ENCODE results near the gene ZBTB49. TPM values are rescaled to one million over a fixed set of nuclear protein-coding genes. Genes with fewer than 3 reads are reported as not detected.

The ZBTB49 gene
- total RNA-seq, 1 donor from 2014 or later: 13.3 TPM

- no peaks in the 10 kb centered on the region for H3K36me3 Mint-ChIP-seq (ENCODE audit: low read depth, unreplicated experiment)
- DNase-seq (ENCODE audit: low spot score): no peak
- H3K9me3 Mint-ChIP-seq (ENCODE audit: unreplicated experiment): no peaks in the 10 kb centered on the region
- TF ChIP-seq CTCF (IDR thresholded peaks at IDR 0.05; ENCODE audit: unreplicated experiment): no peak
- no peak overlapping the region for H3K4me3 Mint-ChIP-seq (ENCODE audit: unreplicated experiment)
- no peak overlapping the region for H3K27ac Mint-ChIP-seq (ENCODE audit: unreplicated experiment)
- H3K4me1 Mint-ChIP-seq (ENCODE audit: unreplicated experiment): peaks cover 6% of the 10 kb centered on the region
- peaks cover 5% of the 10 kb centered on the region for H3K27me3 Mint-ChIP-seq (ENCODE audit: unreplicated experiment)
These were observed 43.2 kb downstream of the ZBTB49 start for GRCh38 chr4:4333265-4333706.

- no peak overlapping the region for H3K27ac Mint-ChIP-seq (ENCODE audit: unreplicated experiment)
- DNase-seq (ENCODE audit: low spot score): peak; percentile 72
- H3K9me3 Mint-ChIP-seq (ENCODE audit: unreplicated experiment): no peaks in the 10 kb centered on the region
- no peaks in the 10 kb centered on the region for H3K36me3 Mint-ChIP-seq (ENCODE audit: low read depth, unreplicated experiment)
- H3K4me1 Mint-ChIP-seq (ENCODE audit: unreplicated experiment): peaks cover 4% of the 10 kb centered on the region
- TF ChIP-seq CTCF (IDR thresholded peaks at IDR 0.05; ENCODE audit: unreplicated experiment): peak; percentile 54
- no peak overlapping the region for H3K4me3 Mint-ChIP-seq (ENCODE audit: unreplicated experiment)
- H3K27me3 Mint-ChIP-seq (ENCODE audit: unreplicated experiment): peaks cover 5% of the 10 kb centered on the region
These were observed 44.9 kb downstream of the ZBTB49 start for GRCh38 chr4:4334798-4335520.

GRCh38 chr4:4338210-4339001 lies 48.4 kb downstream of the ZBTB49 start:
- Mint-ChIP-seq H3K27me3 (ENCODE audit: unreplicated experiment) (peaks cover 4% of the 10 kb centered on the region), H3K36me3 (ENCODE audit: low read depth, unreplicated experiment) (no peaks in the 10 kb centered on the region), H3K27ac (ENCODE audit: unreplicated experiment) (no peak overlapping the region), H3K4me3 (ENCODE audit: unreplicated experiment) (no peak overlapping the region), H3K9me3 (ENCODE audit: unreplicated experiment) (no peaks in the 10 kb centered on the region), H3K4me1 (ENCODE audit: unreplicated experiment) (peaks cover 4% of the 10 kb centered on the region)
- no peak for TF ChIP-seq CTCF (IDR thresholded peaks at IDR 0.05; ENCODE audit: unreplicated experiment)
- no peak for DNase-seq (ENCODE audit: low spot score)

- Mint-ChIP-seq H3K27ac (ENCODE audit: unreplicated experiment) (no peak overlapping the region), H3K4me1 (ENCODE audit: unreplicated experiment) (peaks cover 4% of the 10 kb centered on the region), H3K9me3 (ENCODE audit: unreplicated experiment) (no peaks in the 10 kb centered on the region), H3K27me3 (ENCODE audit: unreplicated experiment) (peaks cover 4% of the 10 kb centered on the region), H3K4me3 (ENCODE audit: unreplicated experiment) (no peak overlapping the region), H3K36me3 (ENCODE audit: low read depth, unreplicated experiment) (no peaks in the 10 kb centered on the region)
- TF ChIP-seq CTCF (IDR thresholded peaks at IDR 0.05; ENCODE audit: unreplicated experiment): no peak
- no peak for DNase-seq (ENCODE audit: low spot score)
These were observed 49.5 kb downstream of the ZBTB49 start for GRCh38 chr4:4339504-4340085.
